Stimulated activated CD4-positive, alpha-beta T cell treated with anti-CD3 and anti-CD28 coated beads, Interleukin-12 subunit alpha, Interleukin-12 subunit beta, amount 100 ng/mL, for 24 hours (primary cell): ENCODE data around the gene PDLIM5.
"Not testable (repeated sequence)": the region's sequence is repeated elsewhere in the genome, so short reads cannot be mapped to it uniquely, and the experiment has no call there.

Experiments
- DNase-seq, 2 experiments: peaks; one replicate each; pipeline ENCODE4 v3.0.0-alpha.2; 2020; ENCODE audit warnings: low read depth in 2 of 2

PDLIM5 gene

GRCh38 chr4:94528792-94529451 lies 77.2 kb downstream of the PDLIM5 start:
- DNase-seq = no peak

DNA sequence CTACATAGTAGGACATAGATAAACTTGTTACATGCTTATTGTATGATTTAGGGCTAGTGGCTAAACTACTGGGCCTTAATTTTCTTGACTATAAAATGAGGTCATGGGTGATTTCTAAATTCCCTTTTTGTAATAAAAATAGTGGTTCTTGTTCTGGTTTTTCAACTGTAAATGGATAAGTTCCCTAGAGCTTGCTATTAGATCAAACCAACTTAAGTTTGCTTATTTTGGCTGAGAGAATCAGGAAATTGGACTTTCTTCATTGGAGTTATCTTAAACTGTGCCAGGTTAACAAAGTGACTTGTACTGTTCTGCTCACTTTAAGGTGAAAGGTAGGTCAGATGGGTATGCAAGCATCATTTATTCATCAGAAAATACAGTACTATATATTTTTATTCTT lies 78.3 kb downstream of the PDLIM5 start:
- no peak for DNase-seq

- DNase-seq = no peak
Observed at GRCh38 chr4:94531991-94532789, 80.4 kb downstream of the PDLIM5 start.

GRCh38 chr4:94533405-94534223 lies 81.9 kb downstream of the PDLIM5 start:
- no peak for DNase-seq

- DNase-seq = no peak
Observed at GRCh38 chr4:94534401-94535312, 82.9 kb downstream of the PDLIM5 start.

DNA sequence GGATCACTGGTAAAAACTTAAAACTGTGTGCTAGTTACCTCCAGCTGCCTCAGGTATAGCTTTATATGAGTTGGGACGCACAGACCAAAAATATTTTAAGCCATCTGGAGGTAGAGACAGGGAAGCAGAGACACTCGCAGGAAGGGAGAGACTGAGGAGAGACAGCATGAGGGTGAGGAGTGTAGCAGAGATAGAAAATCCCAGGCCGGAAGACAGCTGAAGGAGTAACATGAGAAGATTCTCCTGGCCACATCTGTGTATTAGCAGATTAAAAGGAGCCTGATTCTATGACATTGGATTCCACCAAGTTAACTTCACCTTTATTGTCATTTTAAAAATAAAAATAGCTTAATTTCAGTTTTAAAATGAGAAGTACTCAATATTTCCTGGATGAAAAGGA lies 84.3 kb downstream of the PDLIM5 start:
- DNase-seq = no peak

- DNase-seq = no peak
Observed at GRCh38 chr4:94536649-94537469, 85.1 kb downstream of the PDLIM5 start.

- no peak for DNase-seq
Observed at GRCh38 chr4:94537921-94538628, 86.3 kb downstream of the PDLIM5 start.

- DNase-seq = no peak
Observed at GRCh38 chr4:94540476-94540875, 88.7 kb downstream of the PDLIM5 start.

GRCh38 chr4:94544811-94545210 lies 93.1 kb downstream of the PDLIM5 start:
- DNase-seq = no peak

DNA sequence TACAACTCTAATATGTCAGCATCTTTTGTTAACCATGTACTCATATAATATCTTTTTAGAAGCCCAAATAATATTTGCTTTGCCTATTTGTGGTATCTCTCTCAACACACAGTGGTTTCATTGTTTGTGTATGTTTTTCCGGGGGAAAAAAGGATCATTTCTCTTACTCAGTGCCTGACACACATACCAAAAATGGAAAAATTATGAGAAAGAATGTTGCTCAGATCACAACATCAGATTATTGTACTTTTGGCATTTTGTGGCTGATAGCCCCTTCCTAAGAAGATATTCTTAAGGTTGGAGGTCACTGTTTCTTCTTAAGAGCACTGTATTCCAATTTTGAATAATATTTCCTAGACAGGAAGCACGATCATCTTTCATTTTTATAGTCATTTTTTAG lies 93.6 kb downstream of the PDLIM5 start:
- no peak for DNase-seq

- no peak for DNase-seq
Observed at GRCh38 chr4:94546949-94547348, 95.2 kb downstream of the PDLIM5 start.

DNA sequence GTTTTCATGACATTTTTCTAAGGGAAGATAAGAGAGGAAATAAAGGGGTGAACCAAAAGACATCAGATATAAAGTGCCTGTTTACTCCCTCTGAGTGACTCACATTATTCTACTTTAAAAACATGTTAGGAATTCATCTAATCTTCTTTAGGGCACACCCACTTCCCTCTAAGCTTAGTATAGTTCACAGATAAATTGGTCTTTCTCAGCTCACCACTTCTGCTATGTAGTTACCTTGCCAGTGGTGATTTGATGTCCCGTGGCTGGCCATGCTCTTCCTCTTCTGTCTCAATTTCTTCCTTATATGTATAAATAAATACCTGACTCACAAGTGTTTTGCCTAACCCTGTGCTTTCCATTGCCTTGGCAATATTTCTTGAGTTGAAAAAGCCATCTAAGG lies 96.8 kb downstream of the PDLIM5 start:
- no peak for DNase-seq

GRCh38 chr4:94550352-94550751 lies 98.6 kb downstream of the PDLIM5 start:
- DNase-seq = no peak

- DNase-seq = no peak
Observed at GRCh38 chr4:94550851-94551250, 99.1 kb downstream of the PDLIM5 start.

- DNase-seq = no peak
Observed at GRCh38 chr4:94551643-94552564, 100.2 kb downstream of the PDLIM5 start.

GRCh38 chr4:94556047-94556446 lies 104.3 kb downstream of the PDLIM5 start:
- not testable (repeated sequence) for DNase-seq

- DNase-seq = not testable (repeated sequence)
Observed at GRCh38 chr4:94557632-94558031, 105.9 kb downstream of the PDLIM5 start.

- DNase-seq = no peak
Observed at GRCh38 chr4:94558392-94558904, 106.7 kb downstream of the PDLIM5 start.
